Left hindlimb (tissue), 1 donor: ENCODE data around the gene C17orf78.
"Not testable (repeated sequence)": the region's sequence is repeated elsewhere in the genome, so short reads cannot be mapped to it uniquely, and the experiment has no call there.

ENCODE experiments used
- DNase-seq: peaks from one replicate; pipeline ENCODE4 v3.0.0-alpha.2; 2018

C17orf78 gene

GRCh38 chr17:37441369-37442014, 65.7 kb downstream of the C17orf78 start:
- not testable (repeated sequence) for DNase-seq
